HepG2 (cell line): ENCODE results near the gene ESF1. TPM values are rescaled to one million over a fixed set of nuclear protein-coding genes. Genes with fewer than 3 reads are reported as not detected.

ENCODE experiments used
- ATAC-seq: fragments of 200-7000 bp; cut with Tn5 transposase; 3 replicates; pipeline ENCODE4 v1.9.1; 2020; ENCODE audit warnings: mild to moderate bottlenecking, moderate library complexity
- BruUV-seq: library from RNA; stranded (reverse); fragments of 400-500 nt; replicated peaks from 2 replicates; lab custom pipeline; 2021; lab: Mats Ljungman, UMichigan
- CTCF ChIA-PET: fragments of 300-600 bp; formaldehyde crosslinking; extraction: SDS; loops from one replicate; lab custom pipeline; 2021; ENCODE audit warnings: low total read pairs, inconsistent platforms, low intra/inter-chr PET ratio; lab: Yijun Ruan, JAX
- POLR2A ChIA-PET: fragments of 350-600 bp; sonication (Branson Sonifier 250); formaldehyde crosslinking; loops from one replicate; lab custom pipeline; 2020; ENCODE audit warnings: antibody characterized with exemption, inconsistent platforms; lab: Yijun Ruan, JAX
- DNase-seq: peaks from one replicate; pipeline ENCODE4 v3.0.0-alpha.2; 2015; ENCODE audit warnings: low spot score
- FAIRE-seq: peaks from 3 replicates; lab custom pipeline; 2011; peaks lifted over from hg19 to GRCh38; lab: Jason Lieb, UNC
- H2AFZ ChIP-seq: one replicate; pipeline ENCODE4 v1.6.1; 2011; ENCODE audit warnings: low read length, inconsistent platforms
- H3K27ac ChIP-seq: fragments of 300-600 bp; 3 replicates; pipeline ENCODE4 v1.8.0; 2011; ENCODE audit warnings: mixed run types, mild to moderate bottlenecking, mixed read lengths, low read length, inconsistent platforms; ENCODE audit not compliant: insufficient read depth; ENCODE audit errors: extremely low read length
- H3K27me3 ChIP-seq, 2 experiments: fragments of 200-600 bp in 1 of 2; 2 replicates in 1 of 2; 3 replicates in 1 of 2; pipeline versions ENCODE4 v1.6.0 to v1.8.0; 2011; ENCODE audit warnings: low read length in 2 of 2, mild to moderate bottlenecking in 2 of 2, moderate library complexity in 2 of 2, inconsistent platforms in 1 of 2; ENCODE audit not compliant: insufficient read depth in 2 of 2, control insufficient read depth in 1 of 2
- H3K36me3 ChIP-seq, 2 experiments: fragments of 200-600 bp in 1 of 2; replicated peaks in 1 of 2; 2 replicates in 1 of 2; 3 replicates in 1 of 2; pipeline versions ENCODE4 v1.5.1 to v1.8.0; 2011; ENCODE audit warnings: low read length in 2 of 2, inconsistent platforms in 1 of 2; ENCODE audit not compliant: insufficient read depth in 2 of 2, control insufficient read depth in 1 of 2
- H3K4me1 ChIP-seq: 2 replicates; pipeline ENCODE4 v1.5.1; 2012; ENCODE audit warnings: low read length, inconsistent platforms; ENCODE audit not compliant: insufficient read depth
- H3K4me2 ChIP-seq: 2 replicates; pipeline ENCODE4 v1.6.0; 2011; ENCODE audit warnings: low read depth, low read length, inconsistent platforms
- H3K4me3 ChIP-seq, 3 experiments: fragments of 200-600 bp in 1 of 3; sonication (generic), shearing (Covaris generic) in 1 of 3; replicated peaks in 1 of 3; 2 replicates each; pipeline ENCODE4 v1.5.1; 2011 to 2016; ENCODE audit warnings: low read length in 3 of 3, inconsistent platforms in 2 of 3, low read depth in 2 of 3, mild to moderate bottlenecking in 2 of 3, control low read depth in 1 of 3, mixed read lengths in 1 of 3; ENCODE audit not compliant: insufficient read depth in 1 of 3
- H3K79me2 ChIP-seq: one replicate; pipeline ENCODE4 v1.6.1; 2011; ENCODE audit warnings: low read length, inconsistent platforms; ENCODE audit not compliant: insufficient read depth
- H3K9ac ChIP-seq: 2 replicates; pipeline ENCODE4 v1.6.0; 2011; ENCODE audit warnings: mild to moderate bottlenecking, low read depth, low read length, inconsistent platforms; ENCODE audit not compliant: insufficient read depth
- H3K9me3 ChIP-seq: 2 replicates; pipeline ENCODE4 v1.5.1; 2012; ENCODE audit warnings: mild to moderate bottlenecking, low read length
- H4K20me1 ChIP-seq: 2 replicates; pipeline ENCODE4 v1.6.0; 2011; ENCODE audit warnings: inconsistent platforms, mild to moderate bottlenecking, low read length, moderate library complexity; ENCODE audit not compliant: insufficient read depth
- BRCA1 ChIP-seq: sonication (generic); formaldehyde crosslinking; IDR thresholded peaks from 2 replicates; pipeline ENCODE4 v1.4.0; 2020; ENCODE audit warnings: missing genetic modification reagents
- ELF3 ChIP-seq: IDR thresholded peaks from 2 replicates; pipeline ENCODE4 v1.6.1; 2016; ENCODE audit warnings: missing genetic modification reagents, missing compliant biosample characterization
- FOXO4 ChIP-seq: sonication (generic); formaldehyde crosslinking; conservative IDR thresholded peaks from 2 replicates; pipeline ENCODE4 v1.8.1; 2023; ENCODE audit warnings: missing genetic modification reagents
- MAFF ChIP-seq: IDR thresholded peaks from 2 replicates; pipeline ENCODE4 v1.6.1; 2011; ENCODE audit warnings: low read depth, low read length, improper control_type of control experiment
- MAFK ChIP-seq, 2 experiments: IDR thresholded peaks in 1 of 2; conservative IDR thresholded peaks in 1 of 2; 2 replicates each; pipeline ENCODE4 v1.6.1; 2011; ENCODE audit warnings: improper control_type of control experiment in 2 of 2, low read length in 2 of 2
- RBM22 ChIP-seq: fragments of 200-400 bp; formaldehyde crosslinking; optimal IDR thresholded peaks from 2 replicates; pipeline ENCODE3; 2017; ENCODE audit warnings: mild to moderate bottlenecking, low read length, moderate library complexity
- ZKSCAN5 ChIP-seq: sonication (generic); formaldehyde crosslinking; IDR thresholded peaks from 2 replicates; pipeline ENCODE4 v1.5.1; 2020; ENCODE audit warnings: mild to moderate bottlenecking, missing genetic modification reagents
- ZNF180 ChIP-seq: sonication (generic); formaldehyde crosslinking; IDR thresholded peaks from 2 replicates; pipeline ENCODE4 v1.4.0; 2020; ENCODE audit warnings: low read depth, missing genetic modification reagents, borderline replicate concordance
- ZNF770 ChIP-seq: sonication (generic); formaldehyde crosslinking; IDR thresholded peaks from 2 replicates; pipeline ENCODE4 v1.5.0; 2020; ENCODE audit warnings: mild to moderate bottlenecking, missing genetic modification reagents
- WGBS: methylation state at CpG from one replicate; pipeline ENCODE4 v1.1.6; 2017; ENCODE audit warnings: low lambda C conversion rate; 5-methylcytosine and 5-hydroxymethylcytosine counted together
- in situ Hi-C: cut with HindIII; loops from 2 replicates; pipeline ENCODE4 v1.10.0; 2017; ENCODE audit warnings: low pct_unique_long_range_greater_than_20kb; ENCODE audit not compliant: extremely low pct_ligation_motif_present
- intact Hi-C: fragments of 100-400 bp; cut with micrococcal nuclease; formaldehyde crosslinking; loops from one replicate; pipeline ENCODE4 v1.10.0; 2022; ENCODE audit not compliant: unreplicated experiment
- polyA plus RNA-seq, 8 experiments: library from polyadenylated mRNA; depleted of rRNA in 3 of 8; stranded (reverse) in 7 of 8; unstranded in 1 of 8; fragments of >200 nt; fragmentation: Illumina TruSeq in 4 of 8; extraction: Trizol in 4 of 8; gene quantifications; 2 replicates each; pipeline versions ENCODE4 v1.2.1 to v1.2.3, GENCODE V29; 2011 to 2016; ENCODE audit warnings: low read depth in 4 of 8, missing spikeins in 1 of 8, mixed read lengths in 1 of 8; ENCODE audit not compliant: insufficient read depth in 1 of 8
- total RNA-seq, 5 experiments: library from RNA; depleted of rRNA; stranded (reverse); fragments of >200 nt; fragmentation: Illumina TruSeq; extraction: Trizol; gene quantifications; 2 replicates each; pipeline ENCODE4 v1.2.3, GENCODE V29; 2016; ENCODE audit warnings: low read depth in 1 of 5

ESF1 gene
- total and polyA plus RNA-seq, 2 of the 13 experiments (the other 11 are each of a cell fraction or from before 2014, with no cell fraction given) = 7.3 to 66.9 TPM

GRCh38 chr20:13717631-13718044 lies 67.1 kb downstream of the ESF1 start (continued):
- TF ChIP-seq ZKSCAN5 (no peak), ELF3 (CRISPR knock-in tag) (no peak)

GRCh38 chr20:13715171-13715570 lies 69.5 kb downstream of the ESF1 start:
- in situ Hi-C loops (no loop called here), intact Hi-C loops (no loop called here)
- Histone ChIP-seq H3K4me3 (no peak overlapping the region), H3K9ac (no peak overlapping the region), H3K27me3 (no peaks in the 10 kb centered on the region), H2AFZ (no peak overlapping the region), H3K9me3 (no peaks in the 10 kb centered on the region), H3K4me1 (no peaks in the 10 kb centered on the region), H3K36me3 (peaks cover 23 to 53% of the 10 kb centered on the region in 2 experiments), H3K27ac (no peak overlapping the region), H4K20me1 (no peaks in the 10 kb centered on the region), H3K79me2 (no peaks in the 10 kb centered on the region), H3K4me2 (no peak overlapping the region)
- 93% methylated on average over 3 of the region's 3 CpGs for WGBS
- TF ChIP-seq RBM22 (peak; percentile 39), BRCA1 (CRISPR knock-in tag) (no peak)
- FAIRE-seq (no peak), DNase-seq (no peak), ATAC-seq (no peak)
- no TSS peak for BruUV-seq
- POLR2A ChIA-PET = no interaction called here
- CTCF ChIA-PET = no interaction called here

GRCh38 chr20:13708234-13708633 lies 76.5 kb downstream of the ESF1 start:
- H4K20me1 ChIP-seq = no peaks in the 10 kb centered on the region
- H2AFZ ChIP-seq = no peak overlapping the region
- H3K4me3 ChIP-seq = no peak overlapping the region
- CTCF ChIA-PET = no interaction called here
- peak; percentile 98 to 99 for TF ChIP-seq MAFK (conservative IDR thresholded peaks at IDR 0.05 in 1 of 2, IDR thresholded peaks at IDR 0.05 in 1 of 2; ENCODE audit: low read length in 2 of 2)
- TF ChIP-seq MAFF = peak; percentile 99
- TF ChIP-seq FOXO4 (CRISPR knock-in tag) = no peak
- TF ChIP-seq ZNF770 = no peak
- no peak for TF ChIP-seq ZNF180
- no peaks in the 10 kb centered on the region for H3K9me3 ChIP-seq
- in situ Hi-C loops = no loop called here
- BruUV-seq = no TSS peak
- intact Hi-C loops = no loop called here
- no peak overlapping the region for H3K9ac ChIP-seq
- H3K27ac ChIP-seq = no peak overlapping the region
- FAIRE-seq (no peak), DNase-seq (no peak), ATAC-seq (no peak)
- no peak overlapping the region for H3K4me2 ChIP-seq
- H3K4me1 ChIP-seq = no peaks in the 10 kb centered on the region
- no peaks in the 10 kb centered on the region for H3K79me2 ChIP-seq
- H3K27me3 ChIP-seq = no peaks in the 10 kb centered on the region
- WGBS = 56% methylated on average over 1 of the region's 1 CpG
- POLR2A ChIA-PET = no interaction called here
- H3K36me3 ChIP-seq = peaks cover 0 to under 1% of the 10 kb centered on the region in 2 experiments; a peak in 2 of 5 replicates
